Hepatocyte (in vitro differentiated cells): Measurements from ENCODE around the gene ARSG. TPM values are rescaled to one million over a fixed set of nuclear protein-coding genes. Genes with fewer than 3 reads are reported as not detected.

Experiments
- DNase-seq: peaks from one replicate; pipeline ENCODE4 v3.0.0-alpha.2; 2016; ENCODE audit warnings: low spot score
- H2AFZ ChIP-seq: fragments of 200-600 bp; sonication (generic); 2 replicates; pipeline ENCODE4 v1.6.0; 2016; ENCODE audit warnings: antibody characterized with exemption, mild to moderate bottlenecking
- H3K27ac ChIP-seq: fragments of 200-600 bp; sonication (generic); 2 replicates; pipeline ENCODE4 v1.5.1; 2016; ENCODE audit warnings: mild to moderate bottlenecking
- H3K27me3 ChIP-seq: fragments of 200-600 bp; sonication (generic); 2 replicates; pipeline ENCODE4 v1.6.1; 2016
- H3K36me3 ChIP-seq: fragments of 200-600 bp; sonication (generic); replicated peaks from 2 replicates; pipeline ENCODE4 v1.5.1; 2016; ENCODE audit warnings: low read depth; ENCODE audit not compliant: insufficient read depth
- H3K4me1 ChIP-seq: fragments of 200-600 bp; sonication (generic); 2 replicates; pipeline ENCODE4 v1.5.1; 2016; ENCODE audit warnings: mild to moderate bottlenecking, moderate library complexity; ENCODE audit not compliant: insufficient read depth
- H3K4me2 ChIP-seq: fragments of 200-600 bp; sonication (generic); 2 replicates; pipeline ENCODE4 v1.6.0; 2016
- H3K4me3 ChIP-seq: fragments of 200-600 bp; sonication (generic); 2 replicates; pipeline ENCODE4 v1.5.1; 2016; ENCODE audit warnings: mild to moderate bottlenecking
- H3K79me2 ChIP-seq: fragments of 200-600 bp; sonication (generic); 2 replicates; pipeline ENCODE4 v1.6.0; 2017; ENCODE audit warnings: mild to moderate bottlenecking
- H3K9me2 ChIP-seq: fragments of 200-600 bp; sonication (generic); replicated peaks from 2 replicates; pipeline ENCODE4 v1.6.0; 2017; ENCODE audit warnings: mild to moderate bottlenecking; ENCODE audit not compliant: insufficient read depth
- H3K9me3 ChIP-seq: fragments of 200-600 bp; sonication (generic); 2 replicates; pipeline ENCODE4 v1.5.1; 2016; ENCODE audit warnings: low read depth, mild to moderate bottlenecking
- H4K20me1 ChIP-seq: fragments of 200-600 bp; sonication (generic); 2 replicates; pipeline ENCODE4 v1.6.0; 2016; ENCODE audit warnings: mild to moderate bottlenecking; ENCODE audit not compliant: insufficient read depth, poor library complexity, severe bottlenecking
- EZH2 ChIP-seq: fragments of 200-600 bp; sonication (generic); IDR thresholded peaks from 2 replicates; pipeline ENCODE4 v1.6.1; 2016; ENCODE audit warnings: antibody characterized with exemption, mild to moderate bottlenecking, borderline replicate concordance
- EZH2phosphoT487 ChIP-seq: fragments of 200-600 bp; sonication (generic); IDR thresholded peaks from one replicate; pipeline ENCODE4 v1.6.1; 2018; ENCODE audit warnings: antibody characterized with exemption, mild to moderate bottlenecking, low read depth, moderate library complexity; ENCODE audit not compliant: unreplicated experiment, severe bottlenecking
- WGBS: methylation state at CpG from one replicate; pipeline ENCODE4 v1.1.6; 2016; ENCODE audit warnings: low lambda C conversion rate; ENCODE audit errors: missing lambda C conversion rate; 5-methylcytosine and 5-hydroxymethylcytosine counted together
- polyA plus RNA-seq: library from polyadenylated mRNA; unstranded; fragments of >200 nt; fragmentation: Nextera tagmentation; extraction: Ambion mirVana; gene quantifications from 2 replicates; pipeline ENCODE4 v1.2.1, GENCODE V29; 2016
- total RNA-seq: library from RNA; depleted of rRNA; stranded (reverse); fragments of >200 nt; gene quantifications from 2 replicates; pipeline ENCODE4 v1.2.3, GENCODE V29; 2014
- TF ChIP-seq, protein P1 (sequence below): fragments of 200-600 bp; sonication (generic); IDR thresholded peaks from 2 replicates; pipeline ENCODE4 v1.5.1; 2016; ENCODE audit warnings: antibody characterized with exemption, mild to moderate bottlenecking; ENCODE audit not compliant: poor library complexity

Gene ARSG
- total and polyA plus RNA-seq, 2 experiments from 2014 or later: 1.3 to 1.4 TPM

DNA sequence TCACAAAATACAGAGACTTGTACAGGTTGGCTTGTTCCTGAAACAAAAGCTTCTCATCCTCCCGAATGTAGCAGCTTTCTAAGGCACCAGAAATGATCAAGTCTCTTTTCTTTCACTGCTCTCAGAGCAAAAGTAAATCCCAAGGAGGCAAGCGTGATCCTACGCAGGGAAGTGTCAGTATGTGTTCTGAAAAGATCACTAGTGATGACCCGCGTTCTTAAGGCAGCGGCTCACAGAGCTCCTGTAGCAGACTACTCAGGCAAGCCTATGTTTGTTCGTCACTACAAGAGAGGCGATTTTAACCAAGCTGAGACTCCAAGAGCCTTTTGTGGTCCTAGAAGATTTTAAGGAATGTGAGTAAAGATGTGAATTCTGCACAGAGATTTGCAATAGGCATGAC, 131.5 kb downstream of the ARSG start:
- Histone ChIP-seq H3K27ac (no peak overlapping the region), H3K9me2 (no peaks in the 10 kb centered on the region), H3K9me3 (no peaks in the 10 kb centered on the region), H3K36me3 (no peaks in the 10 kb centered on the region), H3K4me3 (no peak overlapping the region), H3K4me1 (no peaks in the 10 kb centered on the region), H2AFZ (no peak overlapping the region), H3K79me2 (no peaks in the 10 kb centered on the region), H3K27me3 (no peaks in the 10 kb centered on the region), H3K4me2 (no peak overlapping the region), H4K20me1 (no peaks in the 10 kb centered on the region)
- DNase-seq: no peak
- 89% methylated on average over 8 of the region's 8 CpGs for WGBS
- TF ChIP-seq EZH2 (no peak), EZH2phosphoT487 (no peak)
- TF ChIP-seq, protein P1, sequence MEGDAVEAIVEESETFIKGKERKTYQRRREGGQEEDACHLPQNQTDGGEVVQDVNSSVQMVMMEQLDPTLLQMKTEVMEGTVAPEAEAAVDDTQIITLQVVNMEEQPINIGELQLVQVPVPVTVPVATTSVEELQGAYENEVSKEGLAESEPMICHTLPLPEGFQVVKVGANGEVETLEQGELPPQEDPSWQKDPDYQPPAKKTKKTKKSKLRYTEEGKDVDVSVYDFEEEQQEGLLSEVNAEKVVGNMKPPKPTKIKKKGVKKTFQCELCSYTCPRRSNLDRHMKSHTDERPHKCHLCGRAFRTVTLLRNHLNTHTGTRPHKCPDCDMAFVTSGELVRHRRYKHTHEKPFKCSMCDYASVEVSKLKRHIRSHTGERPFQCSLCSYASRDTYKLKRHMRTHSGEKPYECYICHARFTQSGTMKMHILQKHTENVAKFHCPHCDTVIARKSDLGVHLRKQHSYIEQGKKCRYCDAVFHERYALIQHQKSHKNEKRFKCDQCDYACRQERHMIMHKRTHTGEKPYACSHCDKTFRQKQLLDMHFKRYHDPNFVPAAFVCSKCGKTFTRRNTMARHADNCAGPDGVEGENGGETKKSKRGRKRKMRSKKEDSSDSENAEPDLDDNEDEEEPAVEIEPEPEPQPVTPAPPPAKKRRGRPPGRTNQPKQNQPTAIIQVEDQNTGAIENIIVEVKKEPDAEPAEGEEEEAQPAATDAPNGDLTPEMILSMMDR: no peak

DNA sequence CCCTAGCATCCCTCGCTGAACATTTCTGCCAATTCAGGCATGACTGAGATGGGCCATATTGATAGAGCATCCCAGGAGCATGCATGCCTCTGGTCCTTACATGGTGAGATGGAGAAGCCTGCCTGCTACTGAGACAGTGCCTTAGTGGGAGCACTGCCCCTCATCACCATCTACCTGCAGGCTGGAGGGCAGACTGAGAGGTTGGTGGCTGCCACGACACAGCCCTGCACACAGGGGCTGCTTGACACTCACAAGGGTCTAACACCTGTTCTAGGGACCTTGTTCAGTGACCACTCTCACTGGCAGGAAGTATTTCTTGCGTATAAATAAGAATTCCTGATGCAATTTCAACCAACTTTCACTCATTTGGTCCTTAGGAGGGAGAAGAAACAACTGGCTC, 132.0 kb downstream of the ARSG start:
- no peak for TF ChIP-seq EZH2phosphoT487
- no peak for TF ChIP-seq EZH2
- TF ChIP-seq, protein P1: no peak
- Histone ChIP-seq H3K4me1 (no peaks in the 10 kb centered on the region), H3K4me2 (no peak overlapping the region), H2AFZ (no peak overlapping the region), H3K36me3 (no peaks in the 10 kb centered on the region), H3K9me3 (no peaks in the 10 kb centered on the region), H4K20me1 (no peaks in the 10 kb centered on the region), H3K4me3 (no peak overlapping the region), H3K27ac (no peak overlapping the region), H3K9me2 (no peaks in the 10 kb centered on the region), H3K27me3 (no peaks in the 10 kb centered on the region), H3K79me2 (no peaks in the 10 kb centered on the region)
- 93% methylated on average over 3 of the region's 3 CpGs for WGBS
- DNase-seq: no peak

DNA sequence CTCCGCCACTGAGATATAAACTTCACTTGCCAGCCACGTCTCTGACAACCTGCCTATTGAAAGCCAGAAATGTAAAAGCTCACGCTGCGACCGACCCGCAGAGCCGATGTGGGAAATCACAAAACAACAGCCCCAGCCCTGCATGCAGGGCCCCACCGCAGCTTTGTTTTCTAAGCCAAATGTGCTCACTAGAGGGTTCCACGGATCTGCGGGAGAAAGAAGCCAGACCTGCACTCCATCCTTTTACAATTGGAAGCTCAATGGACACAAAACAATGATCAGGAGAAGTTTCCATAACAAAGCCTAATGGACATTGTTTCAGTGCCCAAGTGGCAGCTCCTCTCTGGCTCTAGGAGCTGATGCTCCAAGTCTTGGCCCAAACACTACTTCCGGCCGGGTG, 132.9 kb downstream of the ARSG start:
- H3K27me3 ChIP-seq: no peaks in the 10 kb centered on the region
- H3K9me3 ChIP-seq: no peaks in the 10 kb centered on the region
- no peaks in the 10 kb centered on the region for H3K4me1 ChIP-seq
- H3K4me3 ChIP-seq: no peak overlapping the region
- no peak overlapping the region for H3K27ac ChIP-seq
- H3K79me2 ChIP-seq: no peaks in the 10 kb centered on the region
- no peak overlapping the region for H3K4me2 ChIP-seq
- 93% methylated on average over 12 of the region's 12 CpGs for WGBS
- H3K36me3 ChIP-seq: no peaks in the 10 kb centered on the region
- no peaks in the 10 kb centered on the region for H4K20me1 ChIP-seq
- no peaks in the 10 kb centered on the region for H3K9me2 ChIP-seq
- TF ChIP-seq EZH2: no peak
- TF ChIP-seq EZH2phosphoT487: no peak
- TF ChIP-seq, protein P1: no peak
- DNase-seq: no peak
- H2AFZ ChIP-seq: no peak overlapping the region

DNA sequence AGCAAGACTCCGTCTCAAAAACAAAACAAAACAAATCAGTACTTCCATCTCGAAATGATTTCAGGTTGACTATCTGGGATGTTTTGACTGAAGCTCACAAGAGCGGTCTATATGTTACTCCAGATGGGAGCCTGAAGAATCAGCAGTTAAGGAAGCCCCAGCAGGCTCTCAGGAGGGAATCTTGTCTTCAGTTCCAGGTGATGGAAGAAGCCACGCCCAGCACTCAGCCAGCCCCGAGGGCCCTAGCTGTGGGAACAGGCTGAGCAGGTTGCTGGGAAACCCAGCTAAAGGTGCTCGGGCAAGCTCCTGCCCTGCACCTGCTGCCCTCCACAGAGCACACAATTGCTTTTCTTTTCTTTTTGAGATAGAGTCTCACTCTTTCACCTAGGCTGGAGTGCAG, 133.6 kb downstream of the ARSG start:
- H3K9me2 ChIP-seq: no peaks in the 10 kb centered on the region

More for the DNA sequence above, 133.6 kb downstream of the ARSG start:
- TF ChIP-seq EZH2: no peak
- no peak for TF ChIP-seq EZH2phosphoT487
- TF ChIP-seq, protein P1: no peak
- no peak overlapping the region for H3K4me3 ChIP-seq
- no peaks in the 10 kb centered on the region for H3K4me1 ChIP-seq
- no peaks in the 10 kb centered on the region for H4K20me1 ChIP-seq
- H2AFZ ChIP-seq: no peak overlapping the region
- WGBS: 83% methylated on average over 6 of the region's 6 CpGs
- no peaks in the 10 kb centered on the region for H3K79me2 ChIP-seq
- no peaks in the 10 kb centered on the region for H3K27me3 ChIP-seq
- H3K9me3 ChIP-seq: no peaks in the 10 kb centered on the region
- no peak overlapping the region for H3K4me2 ChIP-seq
- H3K27ac ChIP-seq: no peak overlapping the region
- no peak for DNase-seq
- H3K36me3 ChIP-seq: no peaks in the 10 kb centered on the region
